ENCODE data around the gene ELMO1. TPM values are rescaled to one million over a fixed set of nuclear protein-coding genes. Genes with fewer than 3 reads are reported as not detected.

ELMO1 gene
- total RNA-seq, 2 donors from 2014 or later: 66.0 to 72.2 TPM

DNA sequence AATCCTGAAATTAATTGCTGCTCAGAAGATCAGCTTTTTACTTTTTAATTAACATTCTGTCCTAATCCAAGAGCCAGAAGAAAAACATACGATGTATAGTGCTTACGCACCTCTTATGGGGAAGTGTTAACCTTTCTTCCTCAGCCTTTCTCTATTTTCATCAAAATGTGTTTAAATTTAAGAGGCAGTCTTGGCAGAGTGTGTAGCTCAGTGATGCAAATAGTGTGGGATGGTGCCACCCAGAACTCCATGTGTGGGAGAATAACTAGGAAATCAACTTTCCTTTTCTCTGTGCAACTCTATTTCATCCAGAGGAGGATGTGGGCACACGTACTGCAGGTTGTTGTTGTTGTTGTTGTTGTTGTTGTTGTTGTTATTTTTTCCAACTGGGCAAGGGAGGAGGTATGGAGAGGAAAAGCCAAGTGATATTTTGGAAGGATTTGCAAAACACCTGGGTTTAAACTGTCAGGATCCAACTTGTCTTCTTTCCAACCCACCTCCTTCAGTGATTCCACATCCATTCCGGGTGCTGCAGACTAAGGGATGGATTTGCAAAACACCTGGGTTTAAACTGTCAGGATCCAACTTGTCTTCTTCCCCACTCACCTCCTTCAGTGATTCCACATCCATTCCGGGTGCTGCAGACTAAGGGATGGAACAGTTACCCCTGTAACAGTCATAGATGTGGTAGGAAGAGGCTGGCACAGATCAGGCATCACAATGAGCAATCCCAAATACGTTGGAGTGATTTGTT, 19.8 kb downstream of the ELMO1 start:
- Histone ChIP-seq H3K4me3 (no peak overlapping the region), H3K9me3 (no peaks in the 10 kb centered on the region), H3K36me3 (no peaks in the 10 kb centered on the region), H3K27ac (no peak overlapping the region), H3K27me3 (replicated peaks; ENCODE audit: insufficient read depth) (no peaks in the 10 kb centered on the region), H3K4me1 (ENCODE audit: control insufficient read depth in 1 of 2, low read depth in 2 of 2) (no peaks in the 10 kb centered on the region)
- DNase-seq (ENCODE audit: low spot score): no peak
- TF ChIP-seq, protein P1, sequence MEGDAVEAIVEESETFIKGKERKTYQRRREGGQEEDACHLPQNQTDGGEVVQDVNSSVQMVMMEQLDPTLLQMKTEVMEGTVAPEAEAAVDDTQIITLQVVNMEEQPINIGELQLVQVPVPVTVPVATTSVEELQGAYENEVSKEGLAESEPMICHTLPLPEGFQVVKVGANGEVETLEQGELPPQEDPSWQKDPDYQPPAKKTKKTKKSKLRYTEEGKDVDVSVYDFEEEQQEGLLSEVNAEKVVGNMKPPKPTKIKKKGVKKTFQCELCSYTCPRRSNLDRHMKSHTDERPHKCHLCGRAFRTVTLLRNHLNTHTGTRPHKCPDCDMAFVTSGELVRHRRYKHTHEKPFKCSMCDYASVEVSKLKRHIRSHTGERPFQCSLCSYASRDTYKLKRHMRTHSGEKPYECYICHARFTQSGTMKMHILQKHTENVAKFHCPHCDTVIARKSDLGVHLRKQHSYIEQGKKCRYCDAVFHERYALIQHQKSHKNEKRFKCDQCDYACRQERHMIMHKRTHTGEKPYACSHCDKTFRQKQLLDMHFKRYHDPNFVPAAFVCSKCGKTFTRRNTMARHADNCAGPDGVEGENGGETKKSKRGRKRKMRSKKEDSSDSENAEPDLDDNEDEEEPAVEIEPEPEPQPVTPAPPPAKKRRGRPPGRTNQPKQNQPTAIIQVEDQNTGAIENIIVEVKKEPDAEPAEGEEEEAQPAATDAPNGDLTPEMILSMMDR (IDR thresholded peaks at IDR 0.05): no peak
- ATAC-seq (ENCODE audit: insufficient number of reproducible peaks, low FRiP score, low read depth): no peak

DNA sequence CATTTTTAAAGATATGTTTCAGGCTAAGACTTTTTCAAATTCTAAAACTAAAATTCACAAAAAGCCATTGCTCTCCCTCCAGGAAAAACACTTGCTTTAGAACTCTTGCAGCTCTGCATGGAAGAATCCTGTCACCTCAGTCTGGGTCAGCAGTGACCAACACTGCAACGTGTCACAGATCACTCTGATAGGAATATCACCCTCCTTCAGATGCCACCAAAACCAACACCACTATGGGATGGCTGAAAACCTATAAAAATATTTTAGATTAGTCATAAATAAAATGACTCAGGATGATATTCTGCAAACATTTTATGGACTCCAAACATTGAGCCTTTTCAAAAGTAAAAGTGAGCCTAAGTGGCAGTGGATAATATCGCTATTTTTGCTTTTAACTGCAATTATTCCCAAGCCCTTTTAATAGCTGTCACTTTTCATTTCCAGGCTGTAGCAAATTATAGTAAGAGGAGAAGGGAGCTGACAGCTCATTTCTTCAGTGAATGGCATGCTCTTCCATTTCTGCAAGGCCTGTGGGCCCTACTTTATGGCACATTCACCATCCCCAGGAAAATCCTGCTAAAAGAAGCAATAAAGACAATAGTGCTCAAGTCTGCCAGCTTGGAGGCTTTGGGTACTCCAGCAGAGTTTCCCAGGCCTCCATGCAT, 21.3 kb downstream of the ELMO1 start:
- TF ChIP-seq, protein P1 (IDR thresholded peaks at IDR 0.05): no peak
- Histone ChIP-seq H3K27ac (no peak overlapping the region), H3K4me1 (ENCODE audit: control insufficient read depth in 1 of 2, low read depth in 2 of 2) (no peaks in the 10 kb centered on the region), H3K27me3 (replicated peaks; ENCODE audit: insufficient read depth) (no peaks in the 10 kb centered on the region), H3K9me3 (no peaks in the 10 kb centered on the region), H3K36me3 (no peaks in the 10 kb centered on the region), H3K4me3 (no peak overlapping the region)
- ATAC-seq (ENCODE audit: insufficient number of reproducible peaks, low FRiP score, low read depth): no peak
- no peak for DNase-seq (ENCODE audit: low spot score)

DNA sequence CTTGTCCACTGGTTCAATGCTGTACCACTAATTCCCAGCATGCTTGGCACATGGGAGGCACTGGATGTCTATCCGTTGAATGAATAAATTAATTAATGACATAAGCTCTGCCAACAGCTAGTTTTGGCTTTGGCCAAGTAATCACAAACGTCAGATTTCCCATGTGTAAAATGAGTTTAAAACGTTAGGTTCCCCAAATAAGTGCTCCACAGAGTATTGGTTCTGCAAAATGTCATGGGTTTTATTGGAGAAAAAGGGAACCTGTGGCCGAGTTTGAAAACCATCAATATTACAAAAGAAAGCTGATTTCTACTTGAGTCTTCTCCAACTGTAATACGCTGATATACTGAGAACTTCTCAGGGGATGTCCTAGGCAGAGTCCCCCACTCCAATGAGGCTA, 23.2 kb downstream of the ELMO1 start:
- DNase-seq (ENCODE audit: low spot score) (no peak), ATAC-seq (ENCODE audit: insufficient number of reproducible peaks, low FRiP score, low read depth) (no peak)
- TF ChIP-seq, protein P1 (IDR thresholded peaks at IDR 0.05): no peak
- H3K9me3 ChIP-seq: no peaks in the 10 kb centered on the region
- no peak overlapping the region for H3K4me3 ChIP-seq
- H3K27me3 ChIP-seq (replicated peaks; ENCODE audit: insufficient read depth): no peaks in the 10 kb centered on the region
- no peak overlapping the region for H3K27ac ChIP-seq
- no peaks in the 10 kb centered on the region for H3K36me3 ChIP-seq
- peaks cover 0 to 4% of the 10 kb centered on the region in 2 donors for H3K4me1 ChIP-seq (ENCODE audit: control insufficient read depth in 1 of 2, low read depth in 2 of 2)

DNA sequence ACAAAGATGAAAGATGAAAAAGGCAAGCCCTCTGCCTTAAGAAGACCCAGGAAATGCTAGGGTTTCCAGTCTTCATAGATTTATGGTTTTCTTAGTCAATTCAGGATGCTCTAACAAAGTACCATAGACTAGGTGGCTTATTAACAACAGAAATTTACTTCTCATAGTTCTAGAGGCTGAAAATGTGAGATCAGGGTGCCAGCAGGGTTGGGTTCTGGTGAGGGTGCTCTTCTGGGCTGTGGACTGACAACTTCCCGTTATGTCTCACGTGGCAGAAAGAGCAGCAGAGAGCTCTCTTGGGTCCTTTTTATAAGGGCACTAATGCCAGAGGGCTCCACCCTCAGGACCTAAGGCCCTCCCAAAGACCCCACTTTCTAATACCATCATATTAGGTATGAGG, 23.7 kb downstream of the ELMO1 start:
- TF ChIP-seq, protein P1 (IDR thresholded peaks at IDR 0.05): no peak
- no peak overlapping the region for H3K27ac ChIP-seq
- peaks cover 0 to 4% of the 10 kb centered on the region in 2 donors for H3K4me1 ChIP-seq (ENCODE audit: control insufficient read depth in 1 of 2, low read depth in 2 of 2)
- H3K9me3 ChIP-seq: no peaks in the 10 kb centered on the region
- H3K36me3 ChIP-seq: no peaks in the 10 kb centered on the region
- DNase-seq (ENCODE audit: low spot score) (no peak), ATAC-seq (ENCODE audit: insufficient number of reproducible peaks, low FRiP score, low read depth) (no peak)
- no peaks in the 10 kb centered on the region for H3K27me3 ChIP-seq (replicated peaks; ENCODE audit: insufficient read depth)
- H3K4me3 ChIP-seq: no peak overlapping the region

DNA sequence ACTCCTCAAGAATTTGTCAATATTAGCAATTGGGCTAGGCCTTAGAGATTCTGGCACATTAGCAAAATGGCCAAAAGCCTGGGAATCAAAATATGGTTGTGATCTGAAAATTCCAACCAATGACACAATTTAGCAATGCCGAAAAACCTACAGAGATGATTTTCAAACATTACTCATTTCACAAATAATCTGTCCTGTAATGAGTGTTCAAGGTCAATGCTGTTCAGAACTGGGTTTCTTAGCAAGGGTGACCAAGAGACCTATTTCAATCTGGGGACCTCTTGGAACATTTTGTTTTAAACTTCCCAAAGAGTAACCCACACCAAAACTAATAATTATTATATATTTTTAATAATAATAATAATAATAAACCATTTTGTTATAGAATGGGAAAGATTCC, 24.1 kb downstream of the ELMO1 start:
- H3K27ac ChIP-seq: no peak overlapping the region
- no peak overlapping the region for H3K4me3 ChIP-seq
- TF ChIP-seq, protein P1 (IDR thresholded peaks at IDR 0.05): no peak
- DNase-seq (ENCODE audit: low spot score): no peak
- H3K4me1 ChIP-seq (ENCODE audit: control insufficient read depth in 1 of 2, low read depth in 2 of 2): peaks cover 0 to 4% of the 10 kb centered on the region in 2 donors
- no peaks in the 10 kb centered on the region for H3K27me3 ChIP-seq (replicated peaks; ENCODE audit: insufficient read depth)
- no peak for ATAC-seq (ENCODE audit: insufficient number of reproducible peaks, low FRiP score, low read depth)
- H3K9me3 ChIP-seq: no peaks in the 10 kb centered on the region
- no peaks in the 10 kb centered on the region for H3K36me3 ChIP-seq

Data from thoracic aorta (tissue), 2 donors.